HCT116 (cell line): ENCODE data around the gene CXCL8.

Experiments used
- EGR1 ChIP-seq: IDR thresholded peaks from 2 replicates; pipeline ENCODE4 v1.6.1; 2012; ENCODE audit warnings: low read depth
- EZH2phosphoT487 ChIP-seq: fragments of 200-600 bp; IDR thresholded peaks from 2 replicates; pipeline ENCODE4 v1.6.1; 2018; ENCODE audit warnings: antibody characterized with exemption, borderline replicate concordance
- POLR2A ChIP-seq: IDR thresholded peaks from 2 replicates; pipeline ENCODE4 v1.7.0; 2011; ENCODE audit warnings: borderline replicate concordance; ENCODE audit not compliant: insufficient read depth, insufficient read length; ENCODE audit errors: extremely low read depth
- POLR2AphosphoS5 ChIP-seq: IDR thresholded peaks from 2 replicates; pipeline ENCODE4 v1.6.1; 2011; ENCODE audit warnings: mild to moderate bottlenecking, low read depth, low read length, moderate library complexity
- SIN3A ChIP-seq: IDR thresholded peaks from 2 replicates; pipeline ENCODE4 v1.6.1; 2012; ENCODE audit warnings: low read depth
- TCF7L2 ChIP-seq: IDR thresholded peaks from 2 replicates; pipeline ENCODE4 v1.7.0; 2011; ENCODE audit warnings: borderline replicate concordance, inconsistent platforms; ENCODE audit not compliant: insufficient read depth, insufficient read length; ENCODE audit errors: extremely low read depth
- ZFX ChIP-seq: fragments of 450-650 bp; IDR thresholded peaks from 2 replicates; pipeline ENCODE4 v1.6.1; 2017
- TF ChIP-seq, protein P1 (sequence below), 3 experiments: fragments of 200-600 bp in 1 of 3; sonication (generic) in 1 of 3; IDR thresholded peaks in 2 of 3; conservative IDR thresholded peaks in 1 of 3; 2 replicates each; pipeline ENCODE4 v1.5.1; 2012 to 2017; ENCODE audit warnings: low read depth in 2 of 3, low read length in 2 of 3, antibody characterized with exemption in 1 of 3, borderline replicate concordance in 1 of 3, control low read depth in 1 of 3, mild to moderate bottlenecking in 1 of 3, mixed read lengths in 1 of 3, mixed run types in 1 of 3, moderate library complexity in 1 of 3; ENCODE audit not compliant: insufficient read depth in 1 of 3

DNA sequence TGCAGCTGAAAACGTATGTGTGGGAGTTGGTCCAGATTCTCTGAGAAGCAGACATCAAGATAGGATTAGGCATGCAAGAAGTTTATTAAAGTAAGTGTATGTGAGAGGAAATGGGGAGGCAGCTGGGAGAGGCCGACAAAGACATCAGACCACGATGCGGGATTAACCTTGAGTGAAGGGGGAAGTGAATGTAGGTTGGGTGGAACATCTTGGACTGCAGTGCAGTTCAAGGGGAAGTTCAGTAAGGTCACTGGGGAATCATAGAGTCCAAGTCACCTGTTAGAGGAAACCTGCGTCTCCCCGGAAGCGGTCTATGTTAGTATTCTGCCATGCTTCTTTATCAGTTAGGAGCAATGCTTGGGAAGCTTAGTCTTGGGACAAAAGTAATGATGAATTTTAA, 22.0 kb downstream of the CXCL8 start:
- TF ChIP-seq POLR2AphosphoS5 (no peak), TCF7L2 (no peak), SIN3A (no peak), POLR2A (no peak), EZH2phosphoT487 (no peak), EGR1 (no peak), ZFX (no peak)
- TF ChIP-seq, protein P1, sequence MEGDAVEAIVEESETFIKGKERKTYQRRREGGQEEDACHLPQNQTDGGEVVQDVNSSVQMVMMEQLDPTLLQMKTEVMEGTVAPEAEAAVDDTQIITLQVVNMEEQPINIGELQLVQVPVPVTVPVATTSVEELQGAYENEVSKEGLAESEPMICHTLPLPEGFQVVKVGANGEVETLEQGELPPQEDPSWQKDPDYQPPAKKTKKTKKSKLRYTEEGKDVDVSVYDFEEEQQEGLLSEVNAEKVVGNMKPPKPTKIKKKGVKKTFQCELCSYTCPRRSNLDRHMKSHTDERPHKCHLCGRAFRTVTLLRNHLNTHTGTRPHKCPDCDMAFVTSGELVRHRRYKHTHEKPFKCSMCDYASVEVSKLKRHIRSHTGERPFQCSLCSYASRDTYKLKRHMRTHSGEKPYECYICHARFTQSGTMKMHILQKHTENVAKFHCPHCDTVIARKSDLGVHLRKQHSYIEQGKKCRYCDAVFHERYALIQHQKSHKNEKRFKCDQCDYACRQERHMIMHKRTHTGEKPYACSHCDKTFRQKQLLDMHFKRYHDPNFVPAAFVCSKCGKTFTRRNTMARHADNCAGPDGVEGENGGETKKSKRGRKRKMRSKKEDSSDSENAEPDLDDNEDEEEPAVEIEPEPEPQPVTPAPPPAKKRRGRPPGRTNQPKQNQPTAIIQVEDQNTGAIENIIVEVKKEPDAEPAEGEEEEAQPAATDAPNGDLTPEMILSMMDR (IDR thresholded peaks at IDR 0.05 in 2 of 3, conservative IDR thresholded peaks at IDR 0.05 in 1 of 3; ENCODE audit: borderline replicate concordance in 1 of 3, insufficient read depth in 1 of 3, low read depth in 2 of 3, low read length in 2 of 3) = no peak
